ENCODE measurements around the gene GDF10.

- TF ChIP-seq, protein P1, sequence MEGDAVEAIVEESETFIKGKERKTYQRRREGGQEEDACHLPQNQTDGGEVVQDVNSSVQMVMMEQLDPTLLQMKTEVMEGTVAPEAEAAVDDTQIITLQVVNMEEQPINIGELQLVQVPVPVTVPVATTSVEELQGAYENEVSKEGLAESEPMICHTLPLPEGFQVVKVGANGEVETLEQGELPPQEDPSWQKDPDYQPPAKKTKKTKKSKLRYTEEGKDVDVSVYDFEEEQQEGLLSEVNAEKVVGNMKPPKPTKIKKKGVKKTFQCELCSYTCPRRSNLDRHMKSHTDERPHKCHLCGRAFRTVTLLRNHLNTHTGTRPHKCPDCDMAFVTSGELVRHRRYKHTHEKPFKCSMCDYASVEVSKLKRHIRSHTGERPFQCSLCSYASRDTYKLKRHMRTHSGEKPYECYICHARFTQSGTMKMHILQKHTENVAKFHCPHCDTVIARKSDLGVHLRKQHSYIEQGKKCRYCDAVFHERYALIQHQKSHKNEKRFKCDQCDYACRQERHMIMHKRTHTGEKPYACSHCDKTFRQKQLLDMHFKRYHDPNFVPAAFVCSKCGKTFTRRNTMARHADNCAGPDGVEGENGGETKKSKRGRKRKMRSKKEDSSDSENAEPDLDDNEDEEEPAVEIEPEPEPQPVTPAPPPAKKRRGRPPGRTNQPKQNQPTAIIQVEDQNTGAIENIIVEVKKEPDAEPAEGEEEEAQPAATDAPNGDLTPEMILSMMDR (IDR thresholded peaks at IDR 0.05), result no peak
- no peak for TF ChIP-seq POLR2A (IDR thresholded peaks at IDR 0.05)
Measured at GRCh38 chr10:47253651-47254375, 46.2 kb upstream of the GDF10 start.
